NCI-H1105 treated with DMSO at 0.1 percent for 48 hours (cell line): ENCODE results near the gene DCC.
A peak's percentile ranks its signal among the peaks of the same experiment; 100 is the strongest.

Experiments
- DNase-seq: peaks from one replicate; lab custom pipeline; 2025; lab: John Stamatoyannopoulos, UW

DCC gene

DNA sequence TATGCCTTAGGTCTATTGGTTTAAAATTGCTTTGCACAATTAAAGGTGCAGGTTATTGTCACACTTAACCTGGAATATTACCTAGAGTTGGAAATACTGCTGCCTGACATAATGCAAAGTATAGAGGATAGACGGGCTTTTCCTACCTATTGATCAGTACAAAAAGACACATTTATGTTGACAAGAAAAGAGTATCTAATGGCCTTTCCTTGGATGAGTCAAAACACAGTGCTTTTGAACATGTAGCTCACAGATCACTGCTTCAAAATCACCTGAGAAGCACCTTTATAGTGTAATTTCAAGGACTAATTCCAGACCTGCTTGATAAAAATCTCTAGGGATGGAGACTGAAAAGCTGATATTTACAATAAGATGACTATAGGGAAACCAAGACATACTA, 262.8 kb downstream of the DCC start:
- DNase-seq: no peak

DNA sequence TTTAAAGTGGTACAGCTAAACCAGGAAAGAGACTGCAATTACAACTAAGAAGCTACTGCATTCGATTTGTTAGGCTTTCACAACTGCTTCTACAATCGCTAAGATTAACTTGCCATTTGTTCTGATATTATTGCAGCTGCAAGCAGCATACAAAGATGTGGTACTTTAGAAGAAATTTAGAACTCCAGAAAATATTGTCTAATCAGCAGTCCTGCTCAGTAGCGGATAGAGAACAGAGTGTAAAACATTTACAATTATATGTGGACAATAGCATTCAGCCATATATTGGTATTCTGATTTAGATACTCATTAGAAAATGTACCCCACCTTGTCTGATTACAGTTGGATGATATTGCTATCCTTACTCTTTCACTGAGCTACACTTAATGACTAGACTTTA, 265.3 kb downstream of the DCC start:
- DNase-seq: no peak

DNA sequence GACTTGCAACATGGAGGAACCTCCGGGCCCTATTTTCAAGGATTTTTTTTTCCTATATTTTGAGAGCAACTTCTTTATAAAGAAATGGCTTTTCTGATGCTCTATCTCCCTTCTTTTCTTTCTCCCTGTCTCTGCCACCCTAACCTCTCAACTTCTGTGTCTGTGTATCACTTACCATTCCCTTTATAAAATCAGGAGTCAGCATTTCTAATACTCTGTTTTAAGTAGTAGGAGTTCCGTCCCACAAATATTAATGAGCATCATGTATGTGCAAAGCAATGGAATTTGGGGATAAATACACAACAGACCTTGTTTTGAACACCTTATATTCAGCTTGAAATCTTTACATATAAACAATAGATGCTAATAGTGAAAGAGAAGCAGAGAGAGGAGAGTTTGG, 268.0 kb downstream of the DCC start:
- no peak for DNase-seq

- DNase-seq: no peak
These were observed 270.6 kb downstream of the DCC start for GRCh38 chr18:52610451-52611115.

DNA sequence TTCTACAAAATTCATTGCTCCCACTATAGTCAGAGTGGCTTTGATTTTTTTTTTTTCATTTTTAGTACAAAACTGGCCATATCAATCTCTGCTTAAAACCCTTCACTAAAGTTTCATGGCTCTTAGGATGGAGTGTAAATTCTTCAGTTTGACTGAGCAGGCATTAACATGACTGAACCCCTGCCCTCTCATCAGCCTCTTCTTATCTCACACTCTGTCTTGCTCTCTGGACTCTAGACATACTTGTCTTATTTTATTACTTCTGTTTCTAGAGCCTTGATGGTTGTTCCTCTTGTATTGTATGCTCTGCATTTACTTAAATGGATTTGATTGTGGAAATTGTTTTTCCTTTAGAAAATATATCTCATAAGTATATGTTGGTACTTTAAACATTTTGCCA, 272.4 kb downstream of the DCC start:
- DNase-seq: no peak

GRCh38 chr18:52615321-52615720, 275.3 kb downstream of the DCC start:
- DNase-seq: no peak

DNA sequence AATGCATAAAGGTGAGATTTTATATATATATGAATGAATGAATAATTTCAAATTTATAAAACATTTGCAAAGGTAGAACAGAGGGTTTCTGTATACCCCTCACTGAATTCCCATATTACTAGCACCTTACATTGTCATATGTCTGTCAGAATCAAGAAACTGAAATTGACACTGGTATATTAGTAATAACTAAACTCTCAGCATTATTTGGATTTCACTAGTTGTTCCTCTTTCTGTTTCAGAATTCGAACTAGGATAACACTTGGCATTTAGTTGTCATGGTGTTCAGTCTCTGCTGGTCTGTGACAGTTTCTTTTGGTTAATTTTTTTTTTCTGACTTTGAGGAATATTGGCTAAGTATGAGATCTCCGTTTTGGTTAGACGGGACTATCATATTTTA, 275.9 kb downstream of the DCC start:
- no peak for DNase-seq

GRCh38 chr18:52617931-52618330, 277.9 kb downstream of the DCC start:
- no peak for DNase-seq

GRCh38 chr18:52620926-52621439, 281.0 kb downstream of the DCC start:
- DNase-seq: no peak

DNA sequence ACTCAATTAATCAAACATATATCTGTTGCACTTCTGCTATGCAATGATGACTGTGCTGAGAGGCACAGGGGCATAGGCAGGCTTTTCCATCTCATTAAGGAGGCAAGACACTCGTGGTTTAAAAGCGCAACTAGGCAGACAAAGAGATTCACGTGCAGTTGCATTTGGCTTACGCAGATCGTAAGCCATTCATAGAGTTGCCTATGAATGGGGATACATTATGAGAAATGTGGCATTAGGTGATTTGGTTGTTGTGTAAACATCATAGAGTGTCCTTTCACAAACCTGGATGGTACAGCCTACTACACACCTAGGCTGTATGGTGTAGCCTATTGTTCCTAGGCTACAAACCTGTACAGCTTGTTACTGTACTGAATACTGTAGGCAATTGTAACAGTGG, 284.7 kb downstream of the DCC start:
- no peak for DNase-seq

DNA sequence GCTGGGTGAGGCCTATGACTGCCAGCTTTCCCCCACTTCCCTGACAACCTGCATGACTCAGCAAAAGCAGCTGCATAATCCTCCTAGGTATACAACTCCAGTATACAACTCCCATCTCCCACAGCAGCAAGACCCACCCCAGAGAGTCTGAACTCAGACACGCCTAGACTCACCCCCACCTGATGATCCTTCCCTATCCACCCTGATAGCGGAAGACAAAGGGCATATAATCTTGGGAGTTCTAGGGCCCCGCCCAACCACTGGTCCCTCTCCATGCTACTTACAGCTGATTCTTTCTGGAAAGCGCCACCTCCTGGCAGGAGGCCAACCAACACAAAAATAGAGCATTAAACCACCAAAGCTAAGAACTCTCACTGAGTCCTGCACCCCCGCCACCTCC, 296.5 kb downstream of the DCC start:
- no peak for DNase-seq

GRCh38 chr18:52648201-52648600, 308.2 kb downstream of the DCC start:
- no peak for DNase-seq

DNA sequence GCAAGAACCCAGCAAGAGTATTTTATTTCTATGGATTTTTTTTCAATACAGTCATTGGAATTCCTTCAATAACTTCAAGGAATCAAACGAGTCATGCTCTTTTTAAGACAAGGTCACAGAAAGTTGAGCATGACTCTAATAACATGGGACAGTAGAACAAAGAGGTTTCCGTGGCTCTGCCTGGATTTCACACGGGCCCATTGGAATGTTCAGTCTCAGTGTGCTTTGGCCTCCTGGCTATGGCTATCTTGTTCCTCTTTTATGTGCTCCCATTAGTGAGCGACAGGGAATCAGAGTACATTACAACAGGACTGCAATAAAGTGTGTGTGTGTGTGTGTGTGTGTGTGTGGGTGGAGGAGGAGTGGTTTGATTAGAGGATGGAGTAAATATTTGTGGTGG, 312.4 kb downstream of the DCC start:
- no peak for DNase-seq

GRCh38 chr18:52657043-52657805, 317.2 kb downstream of the DCC start:
- DNase-seq: no peak

GRCh38 chr18:52667463-52668065, 327.6 kb downstream of the DCC start:
- no peak for DNase-seq

GRCh38 chr18:52670896-52671295, 330.9 kb downstream of the DCC start:
- peak; percentile 52 for DNase-seq

DNA sequence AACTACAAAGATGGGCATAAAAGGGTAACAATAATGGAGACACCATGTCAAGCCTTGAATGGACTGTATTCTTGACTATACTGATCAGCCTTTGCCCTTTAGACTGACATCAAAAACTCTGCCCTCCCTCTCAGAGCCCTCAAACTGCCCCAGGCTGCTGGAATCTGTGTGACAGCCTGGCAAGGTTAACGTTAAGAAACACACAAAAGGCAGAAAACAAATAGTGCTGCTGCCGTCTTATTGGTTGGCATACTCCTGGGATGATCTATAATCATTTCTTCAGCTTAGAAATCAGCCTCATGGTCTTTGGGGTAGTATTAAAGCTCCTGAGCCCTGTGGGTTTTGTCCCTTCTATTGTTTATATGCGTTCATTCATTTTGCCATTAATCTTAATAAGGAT, 338.0 kb downstream of the DCC start:
- DNase-seq: no peak

GRCh38 chr18:52678551-52678950, 338.6 kb downstream of the DCC start:
- no peak for DNase-seq

GRCh38 chr18:52679354-52679753, 339.4 kb downstream of the DCC start:
- no peak for DNase-seq

- DNase-seq: no peak
These were observed 342.3 kb downstream of the DCC start for GRCh38 chr18:52682260-52682659.

DNA sequence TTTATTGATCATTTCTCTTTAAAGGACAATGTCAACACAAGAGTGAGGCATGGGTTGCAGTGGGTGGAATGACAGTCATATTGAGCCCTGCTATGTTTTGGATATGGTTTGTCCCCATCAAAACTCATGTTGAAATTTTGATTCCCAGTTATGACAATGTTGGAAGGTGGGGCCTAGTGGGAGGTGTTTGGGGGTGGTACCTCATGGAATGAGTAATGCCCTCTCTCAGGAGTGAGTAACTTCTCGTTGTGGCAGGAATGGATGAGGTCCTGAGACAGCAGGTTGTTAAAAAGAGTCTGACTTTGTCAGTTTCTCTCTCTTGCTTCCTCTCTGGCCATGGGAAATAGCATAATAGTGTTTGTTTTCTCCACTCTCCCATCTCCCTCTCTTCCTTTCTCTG, 345.3 kb downstream of the DCC start:
- no peak for DNase-seq

DNA sequence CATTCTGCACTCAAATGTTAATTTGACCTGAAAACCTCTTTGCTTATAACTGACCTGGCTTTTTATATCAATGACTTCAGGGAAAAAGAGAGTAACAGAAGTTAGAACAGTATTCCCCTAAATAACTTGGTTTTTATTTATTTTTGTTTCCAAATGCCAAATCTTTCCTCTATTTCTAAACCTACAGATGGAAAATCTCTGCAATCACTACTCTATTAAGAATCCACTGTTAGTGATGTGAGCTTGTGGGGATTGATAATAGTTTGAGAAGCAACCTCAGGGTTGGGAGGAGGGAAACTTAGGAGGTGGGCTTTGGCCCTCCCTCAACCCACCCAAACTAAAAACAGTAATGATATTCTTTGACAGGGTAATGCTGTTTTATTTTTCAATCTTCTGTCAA, 351.8 kb downstream of the DCC start:
- no peak for DNase-seq

DNA sequence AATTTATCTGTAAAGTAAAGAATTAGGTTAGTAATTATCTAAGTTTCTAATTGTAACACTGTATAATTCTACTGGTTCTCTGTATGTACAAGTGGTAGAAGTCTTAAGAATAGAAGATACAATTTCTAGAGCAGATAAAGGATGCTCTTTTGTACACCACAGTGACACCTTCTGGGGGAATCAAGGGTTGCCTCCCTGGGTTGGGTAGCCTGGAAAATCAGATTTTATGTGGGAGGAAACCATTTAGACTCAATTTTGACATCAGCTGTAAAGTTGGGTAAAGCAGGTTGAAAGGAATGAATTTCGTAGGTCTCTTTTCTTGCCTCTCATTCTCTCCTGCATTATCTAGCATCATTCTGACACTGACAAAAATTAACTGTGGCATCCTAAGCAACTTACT, 354.8 kb downstream of the DCC start:
- no peak for DNase-seq
